Measurements from ENCODE around the gene C12orf43.
A peak's percentile ranks its signal among the peaks of the same experiment; 100 is the strongest.

The C12orf43 gene

DNA sequence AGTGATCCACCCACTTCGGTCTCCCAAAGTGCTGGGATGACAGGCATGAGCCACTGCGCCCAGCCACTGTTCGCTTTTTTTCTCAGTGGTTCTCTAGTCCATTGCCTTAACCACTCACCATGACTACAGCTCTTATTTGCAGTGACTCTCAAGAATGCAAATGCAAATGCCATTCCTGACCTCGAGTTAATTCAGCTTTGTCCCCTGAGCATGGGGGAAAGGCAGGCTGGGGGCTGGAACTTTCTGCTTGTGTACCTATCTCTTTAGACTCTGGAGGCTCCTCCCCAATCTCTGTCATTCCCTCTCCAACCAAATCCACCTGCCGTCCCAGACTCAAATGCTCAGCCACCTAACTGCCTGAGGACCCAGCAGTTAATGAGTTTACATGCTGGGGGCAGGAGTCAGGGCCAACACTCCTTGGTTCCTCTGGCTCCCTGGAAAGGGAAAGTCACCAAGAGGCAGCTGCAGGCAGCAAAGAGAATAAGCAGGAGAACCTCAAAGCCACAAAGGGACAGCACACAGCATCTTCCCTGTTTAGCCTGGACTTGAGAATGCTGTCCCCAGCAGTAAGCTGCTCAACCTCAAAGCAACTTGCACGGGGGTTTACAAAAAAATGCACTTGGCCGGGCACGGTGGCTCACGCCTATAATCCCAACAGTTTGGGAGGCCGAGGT, 43.3 kb downstream of the C12orf43 start:
- no peak for DNase-seq

DNA sequence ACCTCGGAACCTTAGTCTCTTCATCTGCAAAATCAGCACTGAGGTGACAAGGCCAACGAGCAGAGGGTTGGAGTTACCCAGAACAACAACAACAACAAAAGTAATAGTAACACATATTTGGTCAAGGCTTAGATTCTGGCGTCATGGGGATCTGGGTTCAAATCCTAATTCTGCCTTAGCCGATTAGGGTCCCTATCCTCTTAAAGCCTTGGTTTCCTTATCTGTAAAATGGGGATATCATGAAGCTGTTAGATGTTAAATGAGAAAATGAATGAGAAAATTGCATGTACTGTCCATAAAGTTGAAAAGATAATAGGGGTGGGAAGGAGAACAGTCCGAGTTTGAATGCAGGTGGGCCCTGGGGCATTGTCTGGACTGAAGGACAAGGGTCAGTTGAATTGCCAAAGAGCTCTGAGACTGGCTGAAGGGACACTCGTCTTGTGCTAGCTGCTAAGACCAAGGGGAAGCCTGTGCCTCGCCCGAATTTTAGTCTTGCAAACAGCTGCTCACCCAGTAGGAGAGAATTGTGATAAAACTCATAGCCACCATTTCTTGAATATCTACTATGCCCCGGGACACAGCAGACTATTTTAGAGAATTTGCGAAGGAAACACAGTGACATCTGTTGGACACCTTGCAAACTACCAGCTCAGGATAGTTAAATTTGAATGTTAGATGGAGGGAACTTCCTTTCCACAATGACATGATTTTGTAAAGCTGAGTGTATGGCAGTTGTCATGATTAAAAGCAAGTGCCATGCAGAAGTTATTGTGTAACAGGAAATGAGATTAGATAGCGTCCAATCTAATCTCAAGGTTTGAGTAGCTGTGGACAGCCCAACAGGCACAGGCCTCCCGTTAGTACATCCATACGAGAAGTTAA, 44.7 kb downstream of the C12orf43 start:
- peak; percentile 9 for DNase-seq

- no peak for DNase-seq
These were observed 46.0 kb downstream of the C12orf43 start for GRCh38 chr12:120970310-120970709.

- DNase-seq = no peak
These were observed 50.7 kb downstream of the C12orf43 start for GRCh38 chr12:120965534-120966091.

- no peak for DNase-seq
These were observed 52.0 kb downstream of the C12orf43 start for GRCh38 chr12:120964298-120964697.

DNA sequence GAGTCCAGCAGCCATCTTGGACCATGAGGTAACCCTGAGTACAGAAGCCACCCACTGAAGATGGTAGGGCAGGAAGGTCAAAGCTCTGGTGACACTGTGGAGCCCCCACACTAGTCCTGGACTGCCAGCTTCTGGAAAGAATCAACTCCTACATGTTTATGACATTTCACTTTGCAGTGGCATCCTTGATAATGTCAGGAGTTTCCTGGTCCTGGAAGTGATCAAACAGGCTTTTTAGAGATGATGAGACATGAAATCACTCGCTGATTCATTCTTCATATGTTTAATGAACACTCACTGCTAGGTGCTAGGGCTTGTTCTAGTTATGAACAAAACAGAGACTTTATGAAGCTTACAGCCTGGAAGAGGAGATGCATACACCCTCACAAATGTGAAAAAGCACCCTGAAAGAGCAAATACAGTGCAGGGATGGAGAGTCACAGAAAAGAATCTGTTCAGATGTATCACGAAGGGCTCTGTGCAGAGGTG, 53.7 kb downstream of the C12orf43 start:
- no peak for DNase-seq

- DNase-seq = no peak
These were observed 54.4 kb downstream of the C12orf43 start for GRCh38 chr12:120961604-120962531.

- no peak for DNase-seq
These were observed 55.6 kb downstream of the C12orf43 start for GRCh38 chr12:120960657-120961056.

GRCh38 chr12:120959111-120959878, 57.0 kb downstream of the C12orf43 start:
- no peak for DNase-seq

- DNase-seq = no peak
These were observed 59.5 kb downstream of the C12orf43 start for GRCh38 chr12:120956579-120957300.

- no peak for DNase-seq
These were observed 61.1 kb downstream of the C12orf43 start for GRCh38 chr12:120955232-120955631.

DNA sequence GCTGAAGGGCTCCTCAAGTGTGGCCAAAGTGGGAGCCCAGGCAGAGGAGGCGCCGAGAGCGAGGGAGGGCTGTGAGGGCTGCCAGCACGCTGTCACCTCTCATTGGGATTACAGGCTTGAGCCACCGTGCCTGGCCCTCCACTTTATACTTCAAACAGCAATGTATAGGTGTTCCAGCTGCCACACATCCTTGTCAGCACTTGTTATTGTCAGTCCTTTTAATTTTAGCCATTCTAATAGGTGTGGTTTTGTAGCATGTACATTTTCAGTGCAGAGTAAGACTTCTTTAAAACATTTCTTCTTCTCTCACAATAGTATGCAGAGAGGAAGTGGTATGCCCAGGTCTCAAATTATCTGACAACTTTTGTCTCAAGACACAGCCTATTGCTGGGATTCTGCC, 65.5 kb downstream of the C12orf43 start:
- no peak for DNase-seq
